NCI-H446 (cell line): ENCODE data around the gene RPS18.
A peak's percentile ranks its signal among the peaks of the same experiment; 100 is the strongest.

Source experiments
- DNase-seq, 2 experiments: peaks; one replicate each; lab custom pipeline; 2025; lab: John Stamatoyannopoulos, UW

RPS18 gene

GRCh38 chr6:33289784-33290315, 18.0 kb downstream of the RPS18 start:
- DNase-seq = no peak

GRCh38 chr6:33290459-33290858, 18.6 kb downstream of the RPS18 start:
- no peak for DNase-seq

GRCh38 chr6:33292996-33293682, 21.3 kb downstream of the RPS18 start:
- DNase-seq = no peak

- DNase-seq = no peak
These were observed 22.4 kb downstream of the RPS18 start for GRCh38 chr6:33294086-33294823.

- DNase-seq = no peak
These were observed 23.9 kb downstream of the RPS18 start for GRCh38 chr6:33295621-33296369.

- no peak for DNase-seq
These were observed 25.0 kb downstream of the RPS18 start for GRCh38 chr6:33296797-33297405.

- no peak for DNase-seq
These were observed 25.6 kb downstream of the RPS18 start for GRCh38 chr6:33297406-33297955.

- peak; percentile 29 to 42 for DNase-seq
These were observed 26.3 kb downstream of the RPS18 start for GRCh38 chr6:33297956-33298772.

- no peak for DNase-seq
These were observed 26.9 kb downstream of the RPS18 start, which contains the start of gene RGL2 for GRCh38 chr6:33298773-33299236. TSS of gene RGL2 (minus strand) at chr6:33298942. CDS start at chr6:33298610, 332 bp downstream.

- DNase-seq = peak; percentile 89 to 94
These were observed 27.5 kb downstream of the RPS18 start for GRCh38 chr6:33299237-33299944.

GRCh38 chr6:33301877-33302276, 30.0 kb downstream of the RPS18 start:
- DNase-seq = no peak

- no peak for DNase-seq
These were observed 32.3 kb downstream of the RPS18 start for GRCh38 chr6:33304216-33304615.

- no peak for DNase-seq
These were observed 33.2 kb downstream of the RPS18 start for GRCh38 chr6:33305052-33305451.

- no peak for DNase-seq
These were observed 34.5 kb downstream of the RPS18 start for GRCh38 chr6:33306356-33306755.

GRCh38 chr6:33312361-33313104, 40.7 kb downstream of the RPS18 start:
- DNase-seq = peak in 1 of 2 experiments; percentile 15

- no peak for DNase-seq
These were observed 41.3 kb downstream of the RPS18 start for GRCh38 chr6:33313105-33313708.

- DNase-seq = no peak
These were observed 42.0 kb downstream of the RPS18 start, which contains the start of gene TAPBP for GRCh38 chr6:33313709-33314514. TSS of gene TAPBP (minus strand) at chr6:33314078. CDS start at chr6:33314041, 37 bp downstream.

- DNase-seq = no peak
These were observed 42.7 kb downstream of the RPS18 start for GRCh38 chr6:33314515-33314942.
